ENCODE measurements around the gene EXOC6. TPM values are rescaled to one million over a fixed set of nuclear protein-coding genes. Genes with fewer than 3 reads are reported as not detected.
A peak's percentile ranks its signal among the peaks of the same experiment; 100 is the strongest.

The EXOC6 gene
- 129 and 228 TPM in 2 replicates for total RNA-seq

GRCh38 chr10:92848441-92849233 lies at the start of gene EXOC6:
Gene EXOC6, plus strand, starts transcription at chr10:92848520. Its CDS starts 14 bp downstream, at chr10:92848534.
- DNase-seq (ENCODE audit: low read depth, low spot score) = no peak

- no peak for DNase-seq (ENCODE audit: low read depth, low spot score)
These were observed 48.8 kb upstream of the EXOC6 start for GRCh38 chr10:92799568-92799967.

- no peak for DNase-seq (ENCODE audit: low read depth, low spot score)
These were observed 48.1 kb upstream of the EXOC6 start for GRCh38 chr10:92800134-92800733.

GRCh38 chr10:92801978-92802872 lies 46.1 kb upstream of the EXOC6 start:
- DNase-seq (ENCODE audit: low read depth, low spot score) = no peak

GRCh38 chr10:92809840-92810239 lies 38.5 kb upstream of the EXOC6 start:
- DNase-seq (ENCODE audit: low read depth, low spot score) = no peak

- no peak for DNase-seq (ENCODE audit: low read depth, low spot score)
These were observed 37.3 kb upstream of the EXOC6 start for GRCh38 chr10:92810934-92811532.

GRCh38 chr10:92811986-92812385 lies 36.3 kb upstream of the EXOC6 start:
- DNase-seq (ENCODE audit: low read depth, low spot score) = peak; percentile 81

GRCh38 chr10:92813979-92814378 lies 34.3 kb upstream of the EXOC6 start:
- no peak for DNase-seq (ENCODE audit: low read depth, low spot score)

GRCh38 chr10:92814790-92815189 lies 33.5 kb upstream of the EXOC6 start:
- no peak for DNase-seq (ENCODE audit: low read depth, low spot score)

GRCh38 chr10:92816091-92816531 lies 32.2 kb upstream of the EXOC6 start:
- DNase-seq (ENCODE audit: low read depth, low spot score) = peak; percentile 98

GRCh38 chr10:92822060-92822634 lies 26.2 kb upstream of the EXOC6 start:
- DNase-seq (ENCODE audit: low read depth, low spot score) = peak; percentile 96

- DNase-seq (ENCODE audit: low read depth, low spot score) = peak; percentile 78
These were observed 25.4 kb upstream of the EXOC6 start for GRCh38 chr10:92822964-92823363.

- no peak for DNase-seq (ENCODE audit: low read depth, low spot score)
These were observed 22.3 kb upstream of the EXOC6 start for GRCh38 chr10:92826061-92826460.

GRCh38 chr10:92826504-92826903 lies 21.8 kb upstream of the EXOC6 start:
- DNase-seq (ENCODE audit: low read depth, low spot score) = no peak

- no peak for DNase-seq (ENCODE audit: low read depth, low spot score)
These were observed 19.1 kb upstream of the EXOC6 start for GRCh38 chr10:92829042-92829785.

GRCh38 chr10:92829786-92830377 lies 18.4 kb upstream of the EXOC6 start:
- no peak for DNase-seq (ENCODE audit: low read depth, low spot score)

- peak; percentile 52 for DNase-seq (ENCODE audit: low read depth, low spot score)
These were observed 17.6 kb upstream of the EXOC6 start for GRCh38 chr10:92830478-92831389.

- DNase-seq (ENCODE audit: low read depth, low spot score) = no peak
These were observed 16.2 kb upstream of the EXOC6 start for GRCh38 chr10:92832121-92832520.
